T-cell (primary cell): Measurements from ENCODE around the gene PLAAT2. TPM values are rescaled to one million over a fixed set of nuclear protein-coding genes. Genes with fewer than 3 reads are reported as not detected.
A peak's percentile ranks its signal among the peaks of the same experiment; 100 is the strongest.

Source experiments
- ATAC-seq, 4 experiments: fragments of 200-7000 bp in 3 of 4; fragments of 150-1000 bp in 1 of 4; cut with Tn5 transposase; replicated peaks in 1 of 4; 1 replicate in 3 of 4; 2 replicates in 1 of 4; pipeline ENCODE4 v1.10.0; 2021; ENCODE audit warnings: moderate library complexity in 3 of 4, mild to moderate bottlenecking in 2 of 4, moderate number of reproducible peaks in 1 of 4
- CTCF ChIA-PET, 2 donors: fragments of 300-600 bp; sonication (Branson Sonifier 250); formaldehyde crosslinking; loops; one replicate each; lab custom pipeline; 2022; ENCODE audit warnings: antibody characterized with exemption in 2 of 2; lab: Charles Lee
- POLR2A ChIA-PET, 2 donors: fragments of 300-600 bp; sonication (Branson Sonifier 250); formaldehyde crosslinking; loops; one replicate each; lab custom pipeline; 2022; ENCODE audit warnings: antibody characterized with exemption in 2 of 2; lab: Charles Lee
- DNase-seq, 35 experiments: peaks; one replicate each; pipeline versions ENCODE4 v3.0.0 to v3.0.0-alpha.2; 2013 to 2023
- H3K27ac ChIP-seq: one replicate; pipeline ENCODE4 v1.5.1; 2013; ENCODE audit warnings: low read length
- H3K27me3 ChIP-seq, 2 experiments: replicated peaks in 1 of 2; 1 replicate in 1 of 2; 2 replicates in 1 of 2; pipeline versions ENCODE4 v1.6.1 to v1.7.0; 2013; ENCODE audit warnings: low read length in 1 of 2, mixed read lengths in 1 of 2; ENCODE audit not compliant: control insufficient read depth in 2 of 2, insufficient read depth in 2 of 2; ENCODE audit errors: extremely low read depth in 1 of 2
- H3K36me3 ChIP-seq, 2 donors: 1 replicate in 1 of 2; 2 replicates in 1 of 2; pipeline versions ENCODE4 v1.6.1 to v1.7.0; 2013; ENCODE audit warnings: low read length in 1 of 2; ENCODE audit not compliant: control insufficient read depth in 2 of 2, insufficient read depth in 1 of 2; ENCODE audit errors: extremely low read depth in 1 of 2
- H3K4me1 ChIP-seq, 2 experiments: 1 replicate in 1 of 2; 2 replicates in 1 of 2; pipeline versions ENCODE4 v1.6.1 to v1.7.0; 2013; ENCODE audit warnings: low read length in 2 of 2, mixed read lengths in 1 of 2; ENCODE audit not compliant: insufficient read depth in 2 of 2, control insufficient read depth in 1 of 2; ENCODE audit errors: extremely low read depth in 1 of 2
- H3K4me3 ChIP-seq, 2 donors: 1 replicate in 1 of 2; 2 replicates in 1 of 2; pipeline versions ENCODE4 v1.5.1 to v1.7.0; 2013; ENCODE audit warnings: mild to moderate bottlenecking in 2 of 2, low read length in 1 of 2, moderate library complexity in 1 of 2; ENCODE audit not compliant: control insufficient read depth in 1 of 2; ENCODE audit errors: extremely low read depth in 1 of 2
- H3K9me3 ChIP-seq: 2 replicates; pipeline ENCODE4 v1.7.0; 2013
- H3K27ac Mint-ChIP-seq, 2 donors: one replicate each; pipeline ENCODE4 v1.8.0; 2020 to 2021; ENCODE audit warnings: mild to moderate bottlenecking in 2 of 2, mixed read lengths in 2 of 2
- H3K27me3 Mint-ChIP-seq, 2 donors: one replicate each; pipeline ENCODE4 v1.8.0; 2021 to 2022; ENCODE audit warnings: mixed read lengths in 2 of 2
- H3K36me3 Mint-ChIP-seq: one replicate; pipeline ENCODE4 v1.8.0; 2021; ENCODE audit warnings: mixed read lengths
- H3K4me1 Mint-ChIP-seq, 3 donors: one replicate each; pipeline ENCODE4 v1.8.0; 2020 to 2022; ENCODE audit warnings: mixed read lengths in 3 of 3, mild to moderate bottlenecking in 1 of 3
- H3K4me3 Mint-ChIP-seq, 3 donors: one replicate each; pipeline ENCODE4 v1.8.0; 2020 to 2022; ENCODE audit warnings: mild to moderate bottlenecking in 3 of 3, mixed read lengths in 3 of 3, moderate library complexity in 3 of 3
- H3K9me3 Mint-ChIP-seq, 3 donors: one replicate each; pipeline ENCODE4 v1.8.0; 2020 to 2022; ENCODE audit warnings: mixed read lengths in 3 of 3
- WGBS: methylation state at CpG from one replicate; pipeline ENCODE4 v1.1.5; 2013; ENCODE audit warnings: missing lambda C conversion rate; ENCODE audit not compliant: insufficient coverage; 5-methylcytosine and 5-hydroxymethylcytosine counted together
- total RNA-seq, 35 experiments: library from RNA in 6 of 35; stranded (reverse) in 6 of 35; fragments of 120-200 nt in 1 of 35; gene quantifications; one replicate each; pipeline versions ENCODE4 v1.2.1 to v1.2.4 and lab custom pipeline; 2013 to 2026

The PLAAT2 gene
- total RNA-seq, 5 donors from 2014 or later (not counting 1 experiment from before 2014, with no cell fraction given): 0.51 to 0.53 TPM; not detected in 3

- H3K27me3 Mint-ChIP-seq: no peaks in the 10 kb centered on the region
- H3K9me3 Mint-ChIP-seq: no peaks in the 10 kb centered on the region
- H3K27ac Mint-ChIP-seq: no peak within 1 kb of the TSS
- Histone ChIP-seq H3K36me3 (no peaks in the 10 kb centered on the region), H3K9me3 (no peaks in the 10 kb centered on the region), H3K4me3 (no peak within 1 kb of the TSS), H3K27me3 (peaks cover 0 to 5% of the 10 kb centered on the region in 2 experiments), H3K4me1 (peaks cover 0 to 16% of the 10 kb centered on the region in 2 experiments), H3K27ac (no peak within 1 kb of the TSS)
- WGBS: 60% methylated on average over 6 of the region's 15 CpGs
- CTCF ChIA-PET: no interaction called here
- POLR2A ChIA-PET: no interaction called here
- H3K4me3 Mint-ChIP-seq: peak within 1 kb of the TSS in 1 of 3 donors; percentile 36
- H3K36me3 Mint-ChIP-seq: no peaks in the 10 kb centered on the region
- peak in 1 of 35 experiments; percentile 23 for DNase-seq
- ATAC-seq: no peak
- H3K4me1 Mint-ChIP-seq: peaks cover 8 to 22% (median 15%) of the 10 kb centered on the region in 3 donors
Observed at GRCh38 chr11:63505857-63506528, 57.2 kb downstream of the PLAAT2 start, which contains the start of gene LGALS12. Gene LGALS12, plus strand, starts transcription at chr11:63506084. Its CDS starts 375 bp downstream, at chr11:63506459.

GRCh38 chr11:63504933-63505586, 58.1 kb downstream of the PLAAT2 start:
- no peak for DNase-seq
- Mint-ChIP-seq H3K36me3 (peaks cover 4% of the 10 kb centered on the region), H3K27ac (no peak overlapping the region), H3K4me1 (peaks cover 8 to 24% (median 15%) of the 10 kb centered on the region in 3 donors), H3K4me3 (peak overlapping the region in 1 of 3 donors; percentile 36), H3K27me3 (no peaks in the 10 kb centered on the region), H3K9me3 (peaks cover 7% of the 10 kb centered on the region in 3 donors)
- ChIA-PET CTCF (interaction anchor here in 1 of 2 donors (0.5 kb wide), 1 partner anchor 129 kb away, joined by 3 read pairs; no protein-coding TSS in a partner anchor), POLR2A (no interaction called here)
- H3K27me3 ChIP-seq: peaks cover 0 to 5% of the 10 kb centered on the region in 2 experiments
- no peaks in the 10 kb centered on the region for H3K36me3 ChIP-seq
- ATAC-seq: no peak
- no peak overlapping the region for H3K4me3 ChIP-seq
- no peaks in the 10 kb centered on the region for H3K9me3 ChIP-seq
- WGBS: 67% methylated on average over 1 of the region's 4 CpGs
- H3K27ac ChIP-seq: no peak overlapping the region
- peaks cover 0 to 16% of the 10 kb centered on the region in 2 experiments for H3K4me1 ChIP-seq

GRCh38 chr11:63504054-63504453, 59.1 kb downstream of the PLAAT2 start:
- ChIA-PET POLR2A (no interaction called here), CTCF (no interaction called here)
- Mint-ChIP-seq H3K4me3 (no peak overlapping the region), H3K4me1 (peaks cover 8 to 24% (median 15%) of the 10 kb centered on the region in 3 donors), H3K27me3 (no peaks in the 10 kb centered on the region), H3K36me3 (peaks cover 4% of the 10 kb centered on the region), H3K27ac (no peak overlapping the region), H3K9me3 (peaks cover 9 to 16% (median 13%) of the 10 kb centered on the region in 3 donors)
- no peaks in the 10 kb centered on the region for H3K36me3 ChIP-seq
- no peak overlapping the region for H3K4me3 ChIP-seq
- 77% methylated on average over 1 of the region's 1 CpG for WGBS
- ATAC-seq: no peak
- peaks cover 0 to 16% of the 10 kb centered on the region in 2 experiments for H3K4me1 ChIP-seq
- peaks cover 0 to 5% of the 10 kb centered on the region in 2 experiments for H3K27me3 ChIP-seq
- no peaks in the 10 kb centered on the region for H3K9me3 ChIP-seq
- H3K27ac ChIP-seq: no peak overlapping the region
- DNase-seq: no peak

GRCh38 chr11:63503492-63503891, 59.7 kb downstream of the PLAAT2 start:
- Mint-ChIP-seq H3K9me3 (peaks cover 9 to 16% (median 13%) of the 10 kb centered on the region in 3 donors), H3K4me3 (no peak overlapping the region), H3K4me1 (peaks cover 8 to 24% (median 15%) of the 10 kb centered on the region in 3 donors), H3K27ac (no peak overlapping the region), H3K36me3 (peaks cover 4% of the 10 kb centered on the region), H3K27me3 (peaks cover 0 to 2% of the 10 kb centered on the region in 2 donors)
- WGBS: 80% methylated on average over 2 of the region's 6 CpGs
- H3K27me3 ChIP-seq: no peaks in the 10 kb centered on the region
- no peaks in the 10 kb centered on the region for H3K9me3 ChIP-seq
- DNase-seq (peak in 1 of 35 experiments; percentile 27), ATAC-seq (no peak)
- CTCF ChIA-PET: no interaction called here
- POLR2A ChIA-PET: no interaction called here
- no peak overlapping the region for H3K4me3 ChIP-seq
- peaks cover 0 to 16% of the 10 kb centered on the region in 2 experiments for H3K4me1 ChIP-seq
- no peak overlapping the region for H3K27ac ChIP-seq
- no peaks in the 10 kb centered on the region for H3K36me3 ChIP-seq

Other genes with a start within 250 kb of the PLAAT2 start
- under 1 TPM in 1 of 5 donors, not detected in 4; 0.12 TPM for gene SLC22A9, start 193.6 kb downstream of the PLAAT2 start, total RNA-seq
- under 1 TPM in 3 of 5 donors, not detected in 2; 0.16 to 0.32 (median 0.23) TPM for gene PLAAT5, start 72.2 kb downstream of the PLAAT2 start, total RNA-seq
- not detected for gene LGALS12, start 57.3 kb downstream of the PLAAT2 start, total RNA-seq
- gene PLAAT4, start 26.6 kb downstream of the PLAAT2 start, total RNA-seq: 100 to 1,000 TPM in 4 of 5 donors, 10 to 100 TPM in 1; 90.2 to 144 (median 126) TPM
- gene PLAAT3, start 51.1 kb upstream of the PLAAT2 start, total RNA-seq: 1 to 10 TPM; 3.7 to 10.0 (median 6.0) TPM
- 10 to 100 TPM; 27.4 to 43.7 (median 37.6) TPM for gene ATL3, start 108.0 kb upstream of the PLAAT2 start, total RNA-seq
- 10 to 100 TPM; 25.0 to 39.7 (median 34.9) TPM for gene RTN3, start 118.1 kb upstream of the PLAAT2 start, total RNA-seq
- 1 to 10 TPM; 2.8 to 8.3 (median 4.0) TPM for gene ZFTA, start 205.4 kb upstream of the PLAAT2 start, total RNA-seq